Stimulated activated CD8-positive, alpha-beta memory T cell treated with anti-CD3 and anti-CD28 coated beads, Interleukin-4, amount 100 ng/mL, for 24 hours (primary cell): Measurements from ENCODE around the gene THBS1.

Experiments
- DNase-seq: peaks from one replicate; pipeline ENCODE4 v3.0.0-alpha.2; 2020; ENCODE audit warnings: low read depth

Gene THBS1

GRCh38 chr15:39574427-39574826, 6.5 kb upstream of the THBS1 start:
- DNase-seq = no peak

DNA sequence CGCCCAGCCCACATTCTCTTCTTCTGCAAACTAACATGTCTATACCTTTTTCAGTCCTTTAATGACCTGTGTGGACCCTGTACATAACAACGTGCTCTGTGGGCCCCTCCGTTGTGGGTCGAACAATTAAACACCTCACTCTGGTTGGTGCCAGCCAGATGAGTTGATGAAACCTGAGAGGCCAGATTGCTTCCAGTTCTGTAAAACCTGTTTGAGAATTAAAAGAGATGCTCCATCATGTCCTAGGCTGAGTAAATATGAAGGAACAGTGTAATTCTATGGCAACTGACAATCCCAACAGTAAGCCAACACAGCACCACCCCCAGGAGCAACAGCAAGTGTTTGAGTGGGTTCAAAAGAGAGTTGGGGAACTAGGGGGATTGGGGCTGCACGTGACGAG, 5.7 kb upstream of the THBS1 start:
- DNase-seq = no peak

GRCh38 chr15:39578851-39579486, 1.9 kb upstream of the THBS1 start:
- DNase-seq = no peak

- no peak for DNase-seq
Measured at GRCh38 chr15:39579487-39580116, 1.3 kb upstream of the THBS1 start.

DNA sequence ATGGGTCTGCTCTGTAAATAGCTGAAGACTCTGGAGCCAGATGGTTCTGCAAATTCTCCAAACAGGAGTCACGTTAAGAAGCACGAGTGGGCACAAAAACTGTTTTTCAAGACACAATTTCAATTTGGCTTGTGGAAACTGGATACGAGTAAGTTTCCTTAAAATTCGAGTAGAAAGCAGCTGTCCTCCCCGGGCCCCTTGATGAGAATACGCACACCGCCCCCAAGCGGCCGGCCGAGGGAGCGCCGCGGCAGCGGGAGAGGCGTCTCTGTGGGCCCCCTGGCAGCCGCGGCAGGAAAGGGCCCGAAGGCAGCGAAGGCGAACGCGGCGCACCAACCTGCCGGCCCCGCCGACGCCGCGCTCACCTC, 778 bp upstream of the THBS1 start:
- peak; percentile 82 for DNase-seq

DNA sequence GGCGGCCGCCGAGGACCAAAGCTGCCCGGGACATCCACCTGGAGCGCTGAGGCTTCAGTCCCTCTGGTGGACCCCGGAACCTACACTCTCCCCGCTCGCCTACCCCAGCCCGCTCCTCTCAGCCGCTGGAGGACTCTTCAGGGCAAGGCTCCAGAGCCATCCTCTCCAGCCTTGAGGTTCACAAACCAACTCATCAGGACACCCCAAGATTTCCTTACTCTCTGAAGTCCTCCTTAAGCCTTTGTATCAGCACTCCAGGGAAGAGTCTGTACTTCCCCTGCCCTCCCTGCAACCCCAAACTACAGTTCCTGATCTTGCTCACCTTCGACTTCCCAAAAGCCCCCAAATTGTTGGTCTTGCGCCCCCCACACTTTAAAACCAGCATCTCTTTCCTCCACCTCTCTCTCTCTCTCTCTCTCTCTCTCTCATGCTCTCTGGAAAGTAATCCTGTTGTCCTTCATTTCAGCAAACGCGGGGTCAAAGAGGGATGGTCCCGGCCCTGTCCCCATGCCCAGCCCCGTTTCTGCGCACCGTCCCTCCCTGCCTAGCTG, 438 bp downstream of the THBS1 start:
- no peak for DNase-seq

DNA sequence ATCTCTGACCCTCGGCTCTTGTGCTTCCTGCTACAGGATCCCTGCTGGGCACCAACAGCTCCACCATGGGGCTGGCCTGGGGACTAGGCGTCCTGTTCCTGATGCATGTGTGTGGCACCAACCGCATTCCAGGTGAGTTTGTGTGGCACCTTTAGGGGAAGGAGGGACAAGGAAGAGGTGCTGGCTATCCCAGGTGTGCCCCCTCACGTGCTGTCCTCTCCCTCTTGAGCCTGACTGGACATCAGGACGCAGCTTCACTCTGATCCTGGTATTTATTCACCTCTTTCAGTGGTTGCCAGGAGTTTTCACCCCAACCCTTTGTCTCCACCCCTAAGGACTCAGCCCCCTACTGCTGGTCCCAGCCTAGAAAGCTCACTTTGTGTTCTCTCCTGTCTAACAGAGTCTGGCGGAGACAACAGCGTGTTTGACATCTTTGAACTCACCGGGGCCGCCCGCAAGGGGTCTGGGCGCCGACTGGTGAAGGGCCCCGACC, 960 bp downstream of the THBS1 start:
- DNase-seq = no peak

GRCh38 chr15:39582286-39582976, 1.6 kb downstream of the THBS1 start:
- DNase-seq = no peak

DNA sequence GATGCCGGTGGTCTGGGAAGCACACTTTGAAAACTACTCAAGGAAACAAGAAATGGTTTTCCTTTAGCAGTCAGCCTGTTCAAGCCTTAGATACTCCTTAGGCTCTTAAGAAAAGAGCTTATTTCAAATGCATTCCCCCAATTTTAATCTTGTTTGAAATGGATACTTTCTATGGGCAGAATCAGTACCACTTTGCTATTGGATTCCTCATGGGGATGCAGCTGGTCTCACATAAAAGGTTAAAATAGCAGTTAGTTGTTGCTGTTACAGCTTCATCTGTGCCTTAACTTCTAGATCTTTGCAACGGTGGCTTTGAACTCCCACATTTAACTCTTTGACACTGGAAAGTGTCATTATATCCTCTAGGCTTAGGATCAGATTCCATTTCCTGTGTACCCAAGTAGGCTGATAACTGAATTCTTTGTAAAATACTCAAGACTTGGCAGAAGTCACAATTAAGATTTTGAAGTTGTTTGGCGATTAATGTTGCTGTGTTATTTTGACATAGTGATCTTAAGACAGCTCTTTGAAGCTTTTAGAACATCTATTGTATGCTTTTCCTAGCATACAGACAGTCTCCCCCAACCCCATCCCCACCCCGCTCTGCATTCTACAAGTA, 2.2 kb downstream of the THBS1 start:
- no peak for DNase-seq

DNA sequence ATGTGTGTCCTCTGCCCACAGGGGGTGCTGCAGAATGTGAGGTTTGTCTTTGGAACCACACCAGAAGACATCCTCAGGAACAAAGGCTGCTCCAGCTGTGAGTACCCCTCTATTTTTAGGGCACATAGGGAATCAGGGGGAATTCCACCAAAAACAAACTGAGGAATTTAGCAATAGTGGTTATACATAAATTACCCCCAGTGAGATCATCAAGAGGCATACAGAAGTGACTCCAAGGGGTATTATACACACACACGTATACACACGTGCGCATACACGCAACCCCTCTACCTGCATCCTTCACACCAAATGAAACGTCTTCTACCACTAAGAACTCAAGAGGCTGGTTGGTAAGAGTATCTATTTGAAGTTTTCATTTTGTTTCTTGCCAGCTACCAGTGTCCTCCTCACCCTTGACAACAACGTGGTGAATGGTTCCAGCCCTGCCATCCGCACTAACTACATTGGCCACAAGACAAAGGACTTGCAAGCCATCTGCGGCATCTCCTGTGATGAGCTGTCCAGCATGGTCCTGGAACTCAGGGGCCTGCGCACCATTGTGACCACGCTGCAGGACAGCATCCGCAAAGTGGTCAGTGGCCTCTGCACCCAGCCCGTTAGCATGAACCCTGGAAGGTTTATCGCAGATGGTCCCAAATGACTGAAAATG, 2.9 kb downstream of the THBS1 start:
- peak; percentile 10 for DNase-seq

GRCh38 chr15:39584266-39584659, 3.4 kb downstream of the THBS1 start:
- no peak for DNase-seq

DNA sequence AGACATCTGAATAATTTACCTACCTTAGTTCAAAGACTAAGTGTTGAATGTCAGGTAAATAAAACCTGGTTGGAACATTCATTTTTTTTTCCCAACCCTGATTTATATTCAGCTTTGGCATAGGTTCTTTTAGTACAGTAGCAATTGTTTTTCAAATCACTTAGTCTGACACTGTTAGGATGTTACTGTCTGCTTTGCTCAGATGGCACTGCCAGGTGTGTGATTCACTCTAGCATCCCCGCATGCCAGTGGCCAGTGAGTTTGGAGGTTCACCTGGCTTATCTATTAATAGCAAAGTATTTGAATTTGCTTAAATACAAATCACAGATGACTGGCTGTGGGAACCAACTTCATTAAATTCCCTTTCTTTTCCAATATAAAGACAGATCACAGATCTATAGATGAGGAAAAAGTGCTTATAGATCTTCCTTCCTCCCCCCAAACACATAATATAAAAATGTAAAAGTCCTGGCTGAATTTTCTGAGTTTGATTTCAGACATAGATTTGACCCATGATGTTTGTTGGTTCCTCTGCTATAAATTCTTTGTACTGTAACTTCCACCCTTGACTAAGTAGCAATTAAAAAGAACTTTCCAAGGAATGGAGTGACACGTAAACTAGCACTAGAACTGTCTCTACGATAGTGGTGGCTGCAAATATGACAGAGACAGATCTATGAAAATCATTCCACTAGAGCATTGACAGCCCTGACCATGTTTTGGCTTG, 3.9 kb downstream of the THBS1 start:
- no peak for DNase-seq

GRCh38 chr15:39585389-39585841, 4.5 kb downstream of the THBS1 start:
- no peak for DNase-seq

DNA sequence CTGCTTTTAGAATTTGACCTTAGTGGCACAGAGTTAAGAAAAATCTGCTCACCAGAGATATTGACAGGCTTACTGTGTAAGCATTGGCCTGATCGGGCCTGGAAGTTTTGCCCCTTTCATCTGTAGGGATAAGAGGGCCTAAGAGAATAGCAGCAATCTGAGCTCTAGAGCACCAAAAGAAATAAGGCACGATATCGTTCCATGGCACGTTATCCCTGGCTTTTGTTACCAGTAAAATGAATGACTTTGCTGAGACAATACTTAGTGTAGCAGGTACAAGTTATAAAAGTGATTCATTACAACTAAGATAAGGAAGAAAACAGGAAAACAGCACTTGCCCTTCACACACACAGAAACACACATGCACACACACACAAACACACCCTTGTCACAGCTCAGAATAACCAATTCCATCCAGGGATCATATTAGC, 5.0 kb downstream of the THBS1 start:
- DNase-seq = no peak

- DNase-seq = no peak
Measured at GRCh38 chr15:39586387-39587095, 5.7 kb downstream of the THBS1 start.

DNA sequence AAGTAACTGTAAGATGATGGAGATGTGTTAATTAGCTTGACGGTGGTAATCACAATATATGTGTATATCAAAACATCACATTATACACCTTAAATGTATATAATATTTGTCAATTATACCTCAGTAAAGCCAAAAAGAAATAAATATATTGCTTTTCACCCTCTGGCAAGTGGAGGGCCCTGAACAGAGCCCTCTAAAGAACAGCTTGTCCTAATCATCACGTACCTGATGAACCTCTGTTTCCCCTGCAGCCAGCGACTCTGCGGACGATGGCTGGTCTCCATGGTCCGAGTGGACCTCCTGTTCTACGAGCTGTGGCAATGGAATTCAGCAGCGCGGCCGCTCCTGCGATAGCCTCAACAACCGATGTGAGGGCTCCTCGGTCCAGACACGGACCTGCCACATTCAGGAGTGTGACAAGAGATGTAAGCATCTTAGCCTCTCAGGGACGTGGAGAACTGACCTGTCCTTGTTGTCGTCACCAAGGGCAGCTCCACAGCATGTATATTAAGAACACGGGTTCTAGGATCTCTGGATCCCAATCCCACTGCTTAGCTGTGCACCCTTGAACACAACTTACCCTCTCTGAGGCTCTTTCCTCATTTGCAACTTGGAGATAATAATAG, 6.3 kb downstream of the THBS1 start:
- no peak for DNase-seq

- no peak for DNase-seq
Measured at GRCh38 chr15:39587731-39588530, 7.1 kb downstream of the THBS1 start.

- DNase-seq = no peak
Measured at GRCh38 chr15:39588531-39589192, 7.8 kb downstream of the THBS1 start.
